Stimulated activated CD8-positive, alpha-beta memory T cell treated with anti-CD3 and anti-CD28 coated beads, Interleukin-7, amount 100 ng/mL, for 1 hour (primary cell): ENCODE measurements around the gene ANKRD2.
"Not testable (repeated sequence)": the region's sequence is repeated elsewhere in the genome, so short reads cannot be mapped to it uniquely, and the experiment has no call there.

Experiments used
- DNase-seq, 2 donors: peaks; one replicate each; pipeline ENCODE4 v3.0.0-alpha.2; 2020; ENCODE audit warnings: low read depth in 2 of 2

Gene ANKRD2, protein sequence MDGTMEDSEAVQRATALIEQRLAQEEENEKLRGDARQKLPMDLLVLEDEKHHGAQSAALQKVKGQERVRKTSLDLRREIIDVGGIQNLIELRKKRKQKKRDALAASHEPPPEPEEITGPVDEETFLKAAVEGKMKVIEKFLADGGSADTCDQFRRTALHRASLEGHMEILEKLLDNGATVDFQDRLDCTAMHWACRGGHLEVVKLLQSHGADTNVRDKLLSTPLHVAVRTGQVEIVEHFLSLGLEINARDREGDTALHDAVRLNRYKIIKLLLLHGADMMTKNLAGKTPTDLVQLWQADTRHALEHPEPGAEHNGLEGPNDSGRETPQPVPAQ

DNA sequence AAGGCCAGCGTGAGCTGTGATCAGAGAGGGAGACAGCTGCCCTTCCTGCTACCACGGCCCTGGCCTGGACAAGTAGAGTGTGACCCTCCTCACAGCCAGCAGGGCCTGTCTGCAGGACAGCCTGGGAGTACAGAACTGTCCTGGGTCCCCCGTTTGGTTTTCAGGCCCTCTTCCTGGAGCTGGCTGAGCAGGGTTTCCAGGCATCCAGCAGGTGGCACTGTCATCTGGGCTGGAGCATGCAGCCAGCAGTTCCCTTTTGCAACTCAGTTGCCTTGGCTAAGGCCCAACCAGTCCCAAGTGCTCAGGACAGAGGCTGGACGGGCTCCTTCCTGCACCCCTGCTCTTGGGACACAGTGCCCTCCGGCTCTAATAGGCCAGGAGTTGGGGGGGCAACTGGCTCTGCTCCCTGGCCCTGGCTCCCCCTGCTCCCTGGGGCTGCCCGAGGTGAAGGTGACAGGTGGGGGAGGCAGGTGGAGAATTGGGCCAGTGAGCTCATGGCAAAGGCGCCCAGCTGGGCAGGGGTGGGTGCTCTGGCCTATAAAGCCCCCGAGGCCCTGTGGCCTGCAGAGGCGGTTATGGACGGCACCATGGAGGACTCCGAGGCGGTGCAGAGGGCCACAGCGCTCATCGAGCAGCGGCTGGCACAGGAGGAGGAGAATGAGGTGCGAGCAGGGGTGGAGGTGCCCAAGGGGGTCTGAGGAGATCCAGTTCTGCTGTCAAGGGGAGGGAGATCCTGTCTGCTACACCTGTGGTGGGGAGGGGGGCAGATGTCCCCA is at the start of gene ANKRD2:
TSS of gene ANKRD2 (plus strand) at position 566 of the 776 bp plus-strand sequence. CDS start at position 576, 10 bp downstream.
- peak; percentile 11 to 17 for DNase-seq

DNA sequence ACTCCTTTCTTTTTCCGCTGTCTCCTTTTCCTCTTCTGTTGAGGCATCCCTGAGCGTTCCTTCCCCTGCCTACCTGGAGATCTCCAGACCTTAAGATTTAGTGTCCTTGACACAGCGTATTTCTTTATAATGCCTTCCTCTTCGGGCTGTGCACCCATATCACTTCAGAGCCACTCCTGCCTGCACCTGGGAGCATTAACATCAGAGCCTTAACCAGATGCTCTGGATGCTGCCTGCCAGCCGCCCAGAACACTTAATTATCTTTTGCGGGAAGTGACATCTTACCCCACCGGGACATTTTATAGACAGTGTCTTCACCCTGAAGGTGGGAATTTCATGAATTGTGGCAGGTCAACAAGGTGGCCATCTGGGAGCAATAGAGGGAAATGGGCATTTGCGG is 49.6 kb upstream of the ANKRD2 start:
- DNase-seq: no peak

DNA sequence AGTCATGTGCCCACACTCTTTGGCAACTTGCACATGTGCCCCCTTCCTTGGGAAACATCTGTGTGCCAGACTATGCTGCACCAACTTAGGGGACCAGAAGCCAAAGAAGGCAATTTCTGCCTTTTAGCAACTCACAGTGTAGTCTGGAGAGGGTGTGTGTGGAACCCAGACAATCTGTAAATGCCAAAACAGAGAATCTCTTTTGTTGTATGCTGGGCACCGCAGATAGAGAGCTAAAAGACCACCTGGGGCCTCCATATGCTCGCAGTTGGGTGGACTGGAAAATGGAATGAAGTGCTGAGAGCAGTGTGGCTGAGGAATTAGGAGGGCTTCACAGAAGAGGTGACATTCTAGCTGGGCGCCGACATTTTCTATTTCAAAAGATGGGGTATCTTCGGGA is 47.5 kb upstream of the ANKRD2 start:
- no peak for DNase-seq

DNA sequence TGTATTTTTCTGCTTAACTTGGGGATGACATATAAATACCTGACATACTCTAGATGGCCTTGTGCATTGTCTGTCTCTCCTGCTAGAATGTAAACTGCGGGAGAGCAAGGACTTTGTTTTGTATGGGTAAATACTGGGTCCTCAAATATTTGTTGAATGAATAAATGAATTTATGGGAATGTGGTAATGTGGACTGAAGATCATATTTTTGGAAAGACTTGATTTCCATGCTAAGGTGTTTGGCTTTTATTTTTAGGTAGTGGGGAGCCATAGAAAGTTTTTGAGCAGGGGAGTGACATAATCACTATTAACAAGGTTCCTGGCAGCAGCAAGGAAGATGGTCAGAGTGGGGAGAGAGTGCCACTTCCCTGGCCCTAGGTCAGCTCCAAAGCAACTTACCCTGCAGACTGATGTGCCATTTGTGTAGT is 46.9 kb upstream of the ANKRD2 start:
- no peak for DNase-seq

DNA sequence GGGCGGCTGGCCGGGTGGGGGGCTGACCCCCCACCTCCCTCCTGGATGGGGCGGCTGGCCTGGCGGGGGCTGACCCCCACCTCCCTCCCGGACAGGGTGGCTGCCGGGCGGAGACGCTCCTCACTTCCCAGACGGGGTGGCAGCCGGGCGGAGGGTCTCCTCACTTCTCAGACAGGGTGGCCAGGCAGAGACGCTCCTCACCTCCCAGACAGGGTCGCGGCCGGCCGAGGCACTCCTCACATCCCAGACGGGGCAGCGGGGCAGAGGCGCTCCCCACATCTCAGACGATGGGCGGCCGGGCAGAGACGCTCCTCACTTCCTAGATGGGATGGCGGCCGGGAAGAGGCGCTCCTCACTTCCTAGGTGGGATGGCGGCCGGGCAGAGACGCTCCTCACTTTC is 43.7 kb upstream of the ANKRD2 start:
- DNase-seq: not testable (repeated sequence)

DNA sequence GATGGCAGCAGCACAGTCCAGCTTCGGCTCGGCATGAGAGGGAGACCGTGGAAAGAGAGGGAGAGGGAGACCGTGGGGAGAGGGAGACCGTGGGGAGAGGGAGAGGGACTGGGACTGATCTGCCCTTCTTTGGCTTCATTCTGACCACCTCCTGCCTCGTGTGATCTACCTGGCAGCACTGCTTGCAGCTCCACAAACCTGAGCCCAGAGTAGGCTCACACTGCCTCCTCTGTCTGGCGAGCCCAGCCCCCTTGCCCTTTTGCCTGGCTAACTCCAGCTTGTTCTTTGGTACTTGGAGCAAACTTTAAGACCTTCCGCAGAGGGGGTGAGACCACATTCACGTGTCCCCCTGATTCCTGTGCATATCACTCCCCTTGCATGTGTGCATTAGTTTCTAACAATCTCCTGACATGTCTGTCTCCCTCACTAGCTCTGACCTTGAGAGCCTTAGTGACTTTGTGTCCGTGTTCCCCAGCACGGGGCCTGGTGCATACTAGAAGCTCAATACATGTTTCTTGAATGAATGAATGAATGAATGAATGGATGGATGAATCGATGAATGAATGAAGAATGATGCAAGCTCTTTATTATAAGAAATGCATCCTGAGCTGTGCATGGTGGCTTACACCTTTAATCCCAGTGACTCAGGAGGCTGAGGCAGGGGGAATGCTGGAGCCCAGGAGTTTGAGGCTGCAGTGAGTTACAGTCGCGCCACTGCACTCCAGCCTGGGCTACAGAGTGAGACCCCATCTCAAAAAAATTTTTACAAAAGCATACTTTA is 42.7 kb upstream of the ANKRD2 start:
- DNase-seq: no peak

DNA sequence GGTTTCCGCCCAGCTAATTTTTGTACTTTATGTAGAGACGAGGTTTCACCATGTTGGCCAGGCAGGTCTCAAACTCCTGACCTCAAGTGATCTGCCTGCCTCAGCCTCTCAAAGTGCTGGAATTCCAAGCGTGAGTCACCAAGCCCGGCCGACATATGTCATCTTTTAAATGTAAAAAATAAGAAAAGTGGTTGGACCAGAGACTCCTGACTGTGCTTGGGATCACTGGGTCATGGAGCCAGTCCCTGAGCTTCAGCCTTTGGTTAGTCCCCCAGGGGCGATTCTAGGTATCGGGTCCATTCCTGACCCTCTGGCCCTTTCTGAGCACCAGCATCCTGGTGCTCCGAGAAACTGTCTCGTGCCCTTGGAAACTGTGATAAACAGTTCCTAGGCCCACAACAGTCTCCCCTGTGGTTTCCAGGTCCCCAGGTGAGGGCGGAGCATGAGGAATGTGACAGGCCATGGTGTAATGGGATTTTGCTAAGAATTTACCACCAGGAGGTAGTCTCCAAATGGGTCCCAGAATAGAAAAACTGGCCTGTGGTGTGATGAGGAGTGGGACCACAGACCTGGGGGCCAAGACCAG is 41.1 kb upstream of the ANKRD2 start:
- no peak for DNase-seq

DNA sequence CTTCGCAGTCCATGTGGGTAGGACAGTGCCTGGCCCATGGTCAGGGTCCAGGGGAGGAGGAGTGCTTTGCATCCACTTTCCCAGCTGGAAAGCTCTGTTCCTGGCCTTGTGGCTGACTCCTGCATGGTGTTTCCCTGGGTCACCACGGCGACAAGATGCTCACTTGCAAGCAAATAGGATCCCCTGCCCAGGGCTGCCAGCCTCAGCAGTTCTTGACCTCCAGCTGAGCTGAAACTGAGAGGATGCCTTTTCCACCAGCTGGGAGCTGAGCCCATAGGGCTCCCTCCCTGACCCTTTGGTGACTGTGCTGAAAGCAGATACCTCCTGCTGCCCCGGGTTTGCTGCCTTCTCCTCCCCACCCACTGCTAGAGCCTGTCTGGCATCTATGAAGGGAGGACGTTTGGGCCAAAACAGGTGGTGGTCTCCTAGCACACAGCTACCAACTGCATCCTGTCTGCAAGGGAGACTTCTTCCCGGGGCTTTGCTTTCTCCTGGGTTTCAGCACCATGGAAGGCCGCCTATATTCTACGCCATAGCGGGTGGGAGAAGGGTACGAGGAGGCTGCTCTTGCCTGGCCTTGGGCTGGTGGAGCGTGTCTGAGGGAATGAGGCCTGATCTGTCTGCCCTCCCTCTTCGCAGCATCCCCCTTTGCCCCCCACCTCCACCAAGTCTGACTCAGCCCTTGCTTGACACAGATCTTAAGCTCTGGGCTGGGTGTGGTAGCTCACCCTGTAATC is 39.5 kb upstream of the ANKRD2 start:
- no peak for DNase-seq

DNA sequence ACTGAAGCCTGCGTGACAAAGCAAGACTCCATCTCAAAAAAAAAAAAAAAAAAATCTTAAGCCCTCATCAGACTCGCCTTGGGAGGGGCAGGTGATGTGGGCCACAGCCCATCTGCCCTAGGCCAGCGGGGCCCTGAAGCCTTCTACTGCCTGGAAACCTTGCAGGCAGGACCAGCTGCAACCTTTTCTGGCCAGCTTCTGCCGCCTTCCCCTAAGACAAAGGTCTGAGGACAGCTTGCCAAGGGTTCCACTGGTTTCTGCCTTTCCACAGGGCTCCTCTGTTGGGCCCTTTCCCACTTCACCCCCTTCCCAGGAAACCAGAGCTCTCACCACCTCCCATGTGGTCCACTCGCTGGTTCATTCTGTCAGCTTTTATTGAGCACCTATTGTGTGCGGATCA is 38.7 kb upstream of the ANKRD2 start:
- DNase-seq: no peak

DNA sequence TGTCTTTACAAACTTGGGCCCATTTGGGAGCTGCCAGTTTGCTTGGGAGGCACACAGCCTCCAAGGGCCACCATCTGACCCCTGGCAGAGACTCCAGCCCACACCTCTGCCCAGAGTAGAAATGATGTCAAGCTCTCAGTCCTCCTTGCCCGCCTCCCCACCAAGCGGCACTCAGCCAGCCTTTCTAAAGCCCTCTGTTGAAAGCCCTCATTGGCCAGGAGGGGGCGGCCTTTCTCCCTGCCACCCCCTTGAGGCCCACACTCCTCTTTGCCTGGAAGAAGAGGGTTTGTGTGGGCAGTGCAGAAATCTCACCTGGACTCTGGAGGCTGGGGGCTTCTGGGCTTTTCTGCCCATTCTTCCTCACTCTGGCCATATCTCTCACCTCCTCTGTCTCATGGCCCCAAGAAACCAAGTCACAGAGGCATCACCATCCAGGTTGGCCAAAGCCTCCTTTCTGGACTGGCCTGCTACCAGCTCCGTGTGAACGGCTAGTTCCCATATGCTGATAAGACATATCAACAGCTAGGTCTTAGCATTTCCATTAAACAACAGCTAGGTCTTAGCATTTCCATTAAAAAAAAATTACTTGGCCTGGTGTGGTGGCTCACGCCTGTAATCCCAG is 37.7 kb upstream of the ANKRD2 start:
- DNase-seq: no peak

DNA sequence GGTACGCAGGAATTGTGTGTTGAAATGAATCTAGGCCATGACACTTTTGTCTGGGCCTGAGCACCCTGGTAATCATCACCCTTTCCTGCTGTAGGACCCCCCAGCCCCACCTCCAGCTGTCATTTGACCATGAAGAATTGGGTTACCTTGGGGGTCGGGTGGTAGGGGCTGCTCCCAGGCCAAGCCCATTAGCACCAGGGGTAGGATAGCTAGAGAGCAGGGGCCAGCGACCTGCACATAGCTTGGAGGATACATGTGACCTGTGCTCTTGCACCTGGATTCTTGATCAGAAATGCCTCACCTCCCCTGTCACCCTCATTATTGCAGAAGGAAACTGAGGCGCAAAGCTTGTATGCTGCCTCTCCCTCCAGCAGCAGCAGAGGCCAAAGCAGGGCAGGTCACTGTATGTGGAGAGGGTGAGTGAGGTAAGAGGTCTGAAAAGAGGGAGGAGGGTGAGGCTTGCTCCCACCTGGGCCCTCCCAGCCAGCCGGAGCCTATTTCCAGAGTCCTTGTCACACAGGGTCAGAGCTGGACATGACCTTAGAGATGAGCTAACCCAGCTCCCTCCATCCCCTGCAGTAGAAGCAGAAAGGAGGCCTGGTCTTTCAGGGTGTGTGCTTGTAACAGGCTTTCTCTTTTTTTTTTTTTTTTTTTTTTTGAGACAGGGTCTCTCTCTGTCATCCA is 35.3 kb upstream of the ANKRD2 start:
- DNase-seq: no peak

DNA sequence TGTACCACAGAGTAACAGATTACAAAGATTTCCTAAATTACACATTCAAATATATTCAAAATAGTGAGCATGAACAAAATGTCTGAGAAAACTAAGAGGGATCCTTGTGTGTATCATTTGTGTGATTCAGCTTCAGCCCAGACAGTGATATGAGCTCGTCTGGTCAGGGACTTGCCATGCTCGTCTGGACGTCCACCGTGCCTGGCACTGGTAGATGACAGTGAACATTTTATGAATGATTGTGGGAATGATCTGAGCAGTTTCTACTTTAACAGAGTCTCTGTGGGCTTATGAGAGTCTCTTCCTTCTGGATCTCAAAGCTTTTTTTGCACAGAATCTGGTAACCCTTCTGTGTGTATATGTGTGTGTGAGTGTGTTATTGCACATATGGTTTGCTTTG is 34.2 kb upstream of the ANKRD2 start:
- DNase-seq: no peak

DNA sequence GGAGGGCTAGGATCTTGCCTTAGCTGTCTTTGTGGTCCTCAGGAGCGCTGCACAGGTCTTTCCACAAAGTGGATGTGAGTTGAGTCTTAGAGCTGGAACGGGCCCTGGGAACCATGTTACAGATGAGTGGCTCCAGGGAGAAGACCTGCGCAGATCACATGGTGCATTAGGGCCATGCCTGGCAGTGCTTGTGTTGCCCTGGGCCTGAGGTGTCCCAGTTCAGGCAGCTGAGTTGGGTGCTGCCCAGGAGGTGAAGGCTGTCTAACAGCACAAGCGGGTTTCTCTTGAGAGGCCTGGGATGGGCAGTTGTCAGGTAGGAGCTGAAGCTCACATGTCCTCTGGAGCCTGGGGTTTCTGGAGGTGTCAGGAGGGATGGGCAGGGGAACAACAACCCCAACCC is 33.7 kb upstream of the ANKRD2 start:
- DNase-seq: no peak

DNA sequence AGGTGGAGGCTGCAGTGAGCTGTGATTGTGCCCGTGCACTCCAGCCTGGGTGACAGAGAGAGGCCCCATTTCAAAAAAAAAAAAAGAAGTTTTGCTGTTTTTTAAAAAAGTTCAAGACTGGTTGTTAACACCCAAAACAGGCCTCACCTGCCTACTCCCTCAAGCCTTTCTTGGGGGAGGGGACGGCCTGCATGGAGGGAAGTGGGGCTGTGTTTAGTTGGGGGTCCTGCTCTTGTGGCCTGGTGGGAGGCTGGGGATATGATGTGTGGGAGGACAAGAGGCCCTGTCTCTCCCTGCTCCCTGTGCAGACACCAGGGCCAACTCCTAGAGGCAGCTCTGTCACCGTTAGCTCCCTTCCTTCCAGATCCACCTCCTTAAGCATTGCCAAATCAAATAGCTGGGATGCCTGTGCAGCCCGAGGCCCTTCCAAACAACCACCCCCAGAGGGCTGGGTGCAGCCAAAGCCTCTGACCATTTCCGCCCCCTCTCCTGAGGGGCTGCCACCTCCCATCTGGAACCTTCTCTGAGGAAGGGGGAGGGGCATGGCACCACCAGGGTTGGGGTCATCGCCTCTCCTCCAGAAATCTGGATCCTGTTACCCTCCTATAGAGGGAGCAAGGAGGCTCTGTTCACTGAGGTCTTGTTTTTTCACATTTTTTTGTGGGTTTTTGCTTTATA is 32.9 kb upstream of the ANKRD2 start:
- no peak for DNase-seq

DNA sequence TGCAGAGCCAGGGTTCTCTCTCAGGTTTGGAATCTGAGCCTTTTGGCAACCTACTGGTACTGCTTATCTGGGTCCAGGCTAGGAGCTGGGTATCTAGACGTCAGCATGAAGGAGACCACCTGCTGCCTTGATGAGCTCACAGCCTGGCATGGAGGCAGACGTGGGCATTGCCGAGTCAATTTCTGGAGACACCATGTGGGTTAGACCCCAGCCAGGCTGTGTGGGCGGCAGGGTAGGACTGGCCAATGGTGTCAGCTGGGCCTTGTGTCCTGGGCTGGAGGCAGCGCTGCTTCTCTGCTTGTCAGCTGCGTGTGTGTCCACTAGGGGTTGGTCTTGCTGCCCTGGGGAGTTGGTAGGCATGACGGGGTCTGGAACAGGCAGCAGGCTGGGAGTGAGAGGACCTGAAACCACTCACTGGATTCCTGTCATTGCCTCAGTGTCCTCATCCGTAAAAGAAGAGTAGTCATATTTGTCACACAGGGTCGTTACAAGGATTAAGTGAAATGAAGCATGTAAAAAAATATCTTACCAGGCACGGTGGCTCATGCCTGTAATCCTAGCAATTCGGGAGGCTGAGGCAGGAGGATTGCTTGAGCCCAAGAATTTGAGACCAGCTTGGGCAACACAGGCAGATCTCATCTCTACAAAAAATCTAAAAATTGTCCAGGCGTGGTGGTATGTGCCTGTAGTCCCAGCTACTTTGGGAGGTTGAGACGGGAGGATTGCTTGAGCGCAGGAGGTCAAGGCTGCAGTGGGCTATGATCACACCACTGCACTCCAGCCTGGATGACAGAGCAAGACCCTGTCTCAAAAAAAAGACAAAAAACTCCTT is 31.7 kb upstream of the ANKRD2 start:
- no peak for DNase-seq

DNA sequence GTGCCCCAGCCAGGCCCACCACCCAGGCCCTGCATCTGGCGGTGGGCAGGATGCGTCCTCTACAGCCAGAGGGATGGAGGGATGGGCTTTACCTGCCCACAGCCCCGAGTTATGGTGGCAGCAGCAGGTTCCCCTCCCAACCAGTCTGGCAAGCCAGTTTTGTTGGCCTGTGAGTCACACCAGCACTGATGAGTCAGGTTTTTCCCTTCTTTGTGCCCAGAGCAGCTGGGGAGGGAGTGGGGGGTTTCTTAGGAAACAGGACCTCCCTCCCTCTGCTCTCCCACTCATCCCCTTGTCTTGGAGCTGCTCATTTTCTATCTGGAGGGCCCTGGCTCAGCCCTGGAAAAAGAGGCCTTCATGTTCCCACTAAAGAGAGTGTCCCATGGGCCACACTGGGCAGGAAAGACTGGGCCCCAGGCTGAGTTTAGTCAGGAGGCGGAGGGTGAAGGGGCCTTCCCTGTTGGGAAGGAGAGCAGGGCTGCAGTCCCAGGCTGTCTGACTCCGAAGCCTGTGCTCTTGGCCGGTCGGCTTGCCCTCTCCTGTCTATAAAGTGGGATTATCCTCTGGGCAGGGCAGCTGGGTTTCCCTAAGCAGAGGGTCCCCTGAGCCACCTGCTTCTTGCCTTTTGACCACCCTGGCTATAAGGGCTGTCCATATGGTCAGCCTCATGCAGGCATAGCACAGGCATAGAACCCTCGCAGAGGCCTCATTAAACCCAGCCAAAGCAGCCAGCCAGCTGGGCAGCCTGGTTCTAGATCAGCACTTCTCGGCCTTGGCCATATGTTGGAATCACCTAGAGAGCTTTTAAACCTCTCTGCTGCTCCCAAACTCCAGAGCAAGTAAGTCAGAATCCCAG is 30.2 kb upstream of the ANKRD2 start:
- no peak for DNase-seq

DNA sequence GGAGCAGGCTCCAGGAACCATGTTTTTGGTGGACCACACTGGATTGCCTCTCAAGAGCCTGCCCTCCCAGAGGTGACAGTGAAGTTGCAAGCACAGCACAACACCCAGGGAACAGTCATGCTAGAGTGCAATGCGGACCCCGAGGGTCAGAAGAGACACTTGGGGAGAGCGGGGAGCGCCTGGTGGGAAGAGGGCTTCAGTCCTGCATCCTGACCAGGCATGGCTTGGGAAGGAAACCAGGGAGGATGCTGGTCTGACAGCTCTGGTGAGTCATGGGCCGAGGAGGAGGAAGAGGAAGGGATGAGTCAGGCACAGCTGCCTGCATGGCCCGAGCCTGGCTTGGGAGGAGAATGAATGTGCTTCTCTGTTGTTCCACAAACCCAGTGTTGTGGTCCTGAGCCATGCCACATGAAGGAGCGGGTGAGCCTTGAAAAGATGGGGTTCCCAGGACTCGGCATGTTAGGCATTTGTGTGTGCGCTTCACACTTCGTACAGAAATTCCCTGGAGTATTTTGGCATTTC is 29.5 kb upstream of the ANKRD2 start:
- DNase-seq: no peak
